Measurements from ENCODE around the gene AXIN1. TPM values are rescaled to one million over a fixed set of nuclear protein-coding genes. Genes with fewer than 3 reads are reported as not detected.
"Not testable (repeated sequence)": the region's sequence is repeated elsewhere in the genome, so short reads cannot be mapped to it uniquely, and the experiment has no call there.

Gene AXIN1
- total RNA-seq, 2 donors from 2014 or later, result 14.8 TPM

DNA sequence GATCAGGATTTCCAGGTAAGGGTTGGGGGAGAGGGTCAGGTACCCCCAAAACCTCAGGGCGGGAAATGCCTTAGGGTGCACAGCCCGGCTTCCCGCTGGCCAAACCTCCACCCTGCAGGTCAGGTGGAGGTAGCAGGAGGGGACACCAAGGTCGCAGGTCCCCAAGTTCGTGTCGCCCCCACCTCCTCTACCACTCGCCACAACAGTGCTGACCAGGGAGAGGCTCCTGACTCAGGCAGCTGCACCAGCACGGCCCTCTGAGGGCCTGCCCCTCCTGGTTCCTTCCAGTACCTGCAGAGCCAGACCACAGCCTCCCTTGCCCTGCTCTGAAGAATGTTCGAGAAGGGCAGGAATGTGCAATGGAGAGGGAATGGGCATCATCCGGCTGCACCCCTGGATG lies 14.0 kb upstream of the AXIN1 start:
- intact Hi-C loops (cut with DNase I), result no loop called here
- Histone ChIP-seq H3K9me3 (no peaks in the 10 kb centered on the region), H3K36me3 (replicated peaks in 1 of 2; ENCODE audit: insufficient read depth in 1 of 2, low read depth in 2 of 2) (peaks cover 2 to 6% of the 10 kb centered on the region in 2 donors), H3K27me3 (no peaks in the 10 kb centered on the region), H3K27ac (no peak overlapping the region), H3K4me3 (no peak overlapping the region), H3K4me1 (peaks cover 36% of the 10 kb centered on the region)
- ATAC-seq (no peak), DNase-seq (no peak)
- TF ChIP-seq, protein P1, sequence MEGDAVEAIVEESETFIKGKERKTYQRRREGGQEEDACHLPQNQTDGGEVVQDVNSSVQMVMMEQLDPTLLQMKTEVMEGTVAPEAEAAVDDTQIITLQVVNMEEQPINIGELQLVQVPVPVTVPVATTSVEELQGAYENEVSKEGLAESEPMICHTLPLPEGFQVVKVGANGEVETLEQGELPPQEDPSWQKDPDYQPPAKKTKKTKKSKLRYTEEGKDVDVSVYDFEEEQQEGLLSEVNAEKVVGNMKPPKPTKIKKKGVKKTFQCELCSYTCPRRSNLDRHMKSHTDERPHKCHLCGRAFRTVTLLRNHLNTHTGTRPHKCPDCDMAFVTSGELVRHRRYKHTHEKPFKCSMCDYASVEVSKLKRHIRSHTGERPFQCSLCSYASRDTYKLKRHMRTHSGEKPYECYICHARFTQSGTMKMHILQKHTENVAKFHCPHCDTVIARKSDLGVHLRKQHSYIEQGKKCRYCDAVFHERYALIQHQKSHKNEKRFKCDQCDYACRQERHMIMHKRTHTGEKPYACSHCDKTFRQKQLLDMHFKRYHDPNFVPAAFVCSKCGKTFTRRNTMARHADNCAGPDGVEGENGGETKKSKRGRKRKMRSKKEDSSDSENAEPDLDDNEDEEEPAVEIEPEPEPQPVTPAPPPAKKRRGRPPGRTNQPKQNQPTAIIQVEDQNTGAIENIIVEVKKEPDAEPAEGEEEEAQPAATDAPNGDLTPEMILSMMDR (IDR thresholded peaks at IDR 0.05), result no peak
- no peak for TF ChIP-seq POLR2A (IDR thresholded peaks at IDR 0.05)
- 89 to 100% methylated on average over 1 to 10 of the region's 10 CpGs for WGBS, 2 donors

DNA sequence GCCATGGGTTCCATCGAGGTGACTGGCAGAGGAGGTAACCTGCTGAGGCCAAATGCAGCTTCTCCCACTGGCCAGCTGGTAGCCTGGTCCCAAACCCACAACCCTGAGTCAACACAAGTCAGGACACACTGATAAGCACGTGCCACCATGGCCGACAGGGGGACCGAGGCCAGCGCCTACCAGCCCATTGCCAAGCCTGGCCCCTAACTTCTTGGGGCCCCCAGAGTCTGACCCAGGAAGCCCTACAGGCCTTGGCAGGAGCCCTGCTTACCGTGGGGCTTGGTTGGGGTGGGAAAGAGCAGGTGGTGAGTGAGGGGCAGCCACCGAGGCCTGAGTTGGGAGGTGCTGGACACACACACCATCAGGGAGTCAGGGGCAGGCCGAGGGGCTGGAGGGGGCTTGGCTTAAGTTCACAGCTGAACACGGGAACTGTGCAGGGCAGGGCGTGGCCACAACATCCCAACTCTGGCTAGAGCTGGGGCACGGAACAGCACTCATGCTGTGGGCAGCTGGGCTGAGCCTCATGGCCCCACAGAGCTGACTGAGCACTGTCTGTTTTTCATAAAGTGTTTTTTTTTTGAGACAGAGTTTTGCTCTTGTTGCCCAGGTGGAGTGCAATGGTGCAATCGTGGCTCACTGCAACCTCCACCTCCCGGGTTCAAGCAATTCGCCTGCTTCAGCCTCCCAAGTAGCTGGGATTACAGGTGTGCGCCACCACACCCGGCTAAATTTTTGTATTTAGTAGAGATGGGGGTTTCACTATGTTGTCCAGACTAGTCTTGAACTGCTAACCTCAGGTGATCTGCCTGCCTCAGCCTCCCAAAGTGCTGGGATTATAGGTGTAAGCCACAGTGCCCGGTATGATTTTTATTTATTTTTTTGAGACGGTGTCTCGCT lies 12.3 kb upstream of the AXIN1 start:
- intact Hi-C loops (cut with DNase I), result loop anchor here (5.0 kb wide), 1 partner anchor 258 kb away; no protein-coding TSS in a partner anchor
- H3K36me3 ChIP-seq (replicated peaks in 1 of 2; ENCODE audit: insufficient read depth in 1 of 2, low read depth in 2 of 2), result peaks cover 2 to 6% of the 10 kb centered on the region in 2 donors
- no peak overlapping the region for H3K27ac ChIP-seq
- ATAC-seq (no peak), DNase-seq (peak in 1 of 4 donors; percentile 37)
- peaks cover 23% of the 10 kb centered on the region for H3K4me1 ChIP-seq
- TF ChIP-seq POLR2A (IDR thresholded peaks at IDR 0.05), result no peak
- TF ChIP-seq, protein P1 (IDR thresholded peaks at IDR 0.05), result no peak
- no peaks in the 10 kb centered on the region for H3K27me3 ChIP-seq
- no peaks in the 10 kb centered on the region for H3K9me3 ChIP-seq
- WGBS, 2 donors, result 57 to 62% methylated on average over 17 to 18 of the region's 19 CpGs
- H3K4me3 ChIP-seq, result no peak overlapping the region

DNA sequence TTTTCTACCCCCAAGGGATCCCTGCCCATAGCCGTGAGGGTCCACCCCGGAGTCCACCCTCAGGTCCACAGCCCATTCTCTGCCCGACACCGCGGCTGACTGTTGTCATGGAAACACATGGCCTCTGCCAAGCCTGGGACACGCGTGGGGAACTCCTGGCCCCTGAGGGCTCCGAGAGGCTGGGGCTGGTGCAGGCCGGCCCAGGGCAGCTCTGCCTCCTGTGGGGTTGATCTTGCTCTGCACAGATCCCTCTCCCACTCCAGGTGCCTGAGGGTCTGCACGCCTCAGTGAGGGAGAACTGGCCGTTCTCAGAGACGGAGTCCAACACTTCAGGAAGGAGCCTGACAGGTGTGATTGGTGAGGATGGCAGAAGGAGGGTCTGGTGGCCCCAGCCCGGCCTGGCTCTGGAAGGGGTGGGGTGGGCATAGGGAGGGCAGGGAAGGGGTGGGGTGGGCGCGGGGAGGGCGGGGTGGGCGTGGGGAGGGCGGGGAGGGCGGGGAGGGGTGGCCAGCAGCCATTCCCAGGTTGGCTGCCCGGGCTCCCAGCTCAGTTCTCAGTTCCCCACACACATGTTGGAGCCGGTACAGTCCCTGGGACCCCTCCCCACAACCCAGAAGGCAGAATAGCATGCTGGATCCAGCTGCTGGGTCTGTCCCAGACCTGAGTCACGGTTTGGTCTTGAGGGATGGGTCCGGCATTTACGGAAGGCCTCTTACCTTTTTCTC lies 11.4 kb upstream of the AXIN1 start:
- Histone ChIP-seq H3K4me1 (peaks cover 15% of the 10 kb centered on the region), H3K36me3 (replicated peaks in 1 of 2; ENCODE audit: insufficient read depth in 1 of 2, low read depth in 2 of 2) (peaks cover 2 to 6% of the 10 kb centered on the region in 2 donors), H3K4me3 (no peak overlapping the region), H3K27me3 (no peaks in the 10 kb centered on the region), H3K27ac (no peak overlapping the region), H3K9me3 (no peaks in the 10 kb centered on the region)
- no peak for TF ChIP-seq POLR2A (IDR thresholded peaks at IDR 0.05)
- TF ChIP-seq, protein P1 (IDR thresholded peaks at IDR 0.05), result no peak
- intact Hi-C loops (cut with DNase I), result loop anchor here (5.0 kb wide), 1 partner anchor 257 kb away; no protein-coding TSS in a partner anchor
- 41 to 46% methylated on average over 8 to 18 of the region's 24 CpGs for WGBS, 2 donors
- no peak for ATAC-seq
- DNase-seq, result no peak

DNA sequence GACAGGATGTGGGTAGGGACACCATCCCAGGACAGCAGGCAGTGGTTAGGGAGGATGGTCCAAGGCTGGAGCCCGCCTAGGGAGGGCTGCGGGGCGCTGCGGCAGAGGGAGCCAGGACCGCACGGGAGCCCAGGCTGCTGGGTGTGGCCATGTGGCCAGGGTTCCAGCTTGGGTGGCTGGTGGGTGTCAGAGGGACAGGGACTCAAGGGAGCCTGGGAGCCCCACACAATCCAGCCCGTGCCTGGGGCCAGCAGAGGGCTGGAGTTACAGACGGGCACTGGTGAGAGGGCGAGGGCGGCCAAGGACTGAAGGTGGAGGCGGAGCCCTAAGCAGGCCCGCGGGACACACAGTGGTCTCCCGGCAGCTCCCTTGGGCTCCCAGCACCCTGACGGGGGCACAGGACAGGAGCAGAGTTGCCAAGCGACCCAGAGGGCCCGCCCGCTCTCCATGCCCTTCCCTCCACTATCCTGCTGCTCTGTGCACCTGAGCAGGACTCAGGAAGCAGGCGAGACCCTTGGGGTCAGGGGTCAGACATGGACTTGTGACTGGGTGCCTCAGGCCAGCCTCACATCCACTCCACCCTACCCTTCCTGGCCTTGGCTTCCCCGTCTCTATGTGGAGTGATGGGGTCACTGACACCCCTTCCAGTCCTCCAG lies 10.7 kb upstream of the AXIN1 start:
- no peak for DNase-seq
- intact Hi-C loops (cut with DNase I), result loop anchor here (5.0 kb wide), 1 partner anchor 256 kb away; no protein-coding TSS in a partner anchor
- Histone ChIP-seq H3K27ac (no peak overlapping the region), H3K4me3 (no peak overlapping the region), H3K36me3 (replicated peaks in 1 of 2; ENCODE audit: insufficient read depth in 1 of 2, low read depth in 2 of 2) (peaks cover 2 to 3% of the 10 kb centered on the region in 2 donors), H3K4me1 (peaks cover 15% of the 10 kb centered on the region), H3K27me3 (no peaks in the 10 kb centered on the region), H3K9me3 (no peaks in the 10 kb centered on the region)
- WGBS, 2 donors, result 58 to 64% methylated on average over 4 to 20 of the region's 20 CpGs
- TF ChIP-seq, protein P1 (IDR thresholded peaks at IDR 0.05), result no peak
- no peak for TF ChIP-seq POLR2A (IDR thresholded peaks at IDR 0.05)
- no peak for ATAC-seq

DNA sequence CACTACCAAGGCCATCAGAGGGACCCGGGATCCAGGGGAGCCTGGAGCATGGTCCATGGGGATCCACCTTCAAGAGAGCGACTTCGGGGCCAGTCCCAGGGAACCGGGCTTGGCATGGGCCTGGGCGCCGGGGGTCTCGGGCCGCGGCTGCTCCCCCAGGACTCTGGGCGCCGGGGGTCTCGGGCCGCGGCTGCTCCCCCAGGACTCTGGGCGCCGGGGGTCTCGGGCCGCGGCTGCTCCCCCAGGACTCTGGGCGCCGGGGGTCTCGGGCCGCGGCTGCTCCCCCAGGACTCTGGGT lies 10.1 kb upstream of the AXIN1 start:
- H3K27ac ChIP-seq; H3K9me3 ChIP-seq; DNase-seq; ATAC-seq; H3K4me3 ChIP-seq; H3K36me3 ChIP-seq (replicated peaks in 1 of 2; ENCODE audit: insufficient read depth in 1 of 2, low read depth in 2 of 2); H3K27me3 ChIP-seq: not testable (repeated sequence)
- peaks cover 15% of the 10 kb centered on the region for H3K4me1 ChIP-seq
- WGBS, 2 donors, result 52% methylated on average over 7 of the region's 24 CpGs; no CpG with 5 or more reads in 1 of the 2 donors
- intact Hi-C loops (cut with DNase I), result loop anchor here (5.0 kb wide), 1 partner anchor 255 kb away; no protein-coding TSS in a partner anchor
